Tibial artery (tissue), 4 donors: ENCODE results near the gene KNDC1.

Source experiments
- DNase-seq, 2 donors: peaks; one replicate each; pipeline ENCODE4 v3.0.0-alpha.2; 2019
- H3K27ac ChIP-seq, 2 donors: fragments of 200-600 bp; sonication (generic) in 1 of 2; 1 replicate in 1 of 2; 2 replicates in 1 of 2; pipeline ENCODE4 v1.5.1; 2018 to 2019; ENCODE audit warnings: mild to moderate bottlenecking in 1 of 2
- H3K27me3 ChIP-seq, 2 donors: fragments of 200-600 bp; sonication (generic) in 1 of 2; one replicate each; pipeline versions ENCODE4 v1.5.1 to v1.6.0; 2016 to 2019
- H3K36me3 ChIP-seq, 3 donors: fragments of 200-600 bp; sonication (generic) in 2 of 3; one replicate each; pipeline ENCODE4 v1.5.1; 2016 to 2019; ENCODE audit warnings: mild to moderate bottlenecking in 2 of 3
- H3K4me1 ChIP-seq, 4 donors: fragments of 200-600 bp; sonication (generic) in 2 of 4; 1 replicate in 3 of 4; 2 replicates in 1 of 4; pipeline ENCODE4 v1.5.1; 2016 to 2019
- H3K4me3 ChIP-seq, 2 donors: fragments of 200-600 bp; sonication (generic) in 1 of 2; 1 replicate in 1 of 2; 2 replicates in 1 of 2; pipeline ENCODE4 v1.5.1; 2018 to 2019; ENCODE audit warnings: mild to moderate bottlenecking in 2 of 2
- H3K9me3 ChIP-seq, 3 donors: fragments of 200-600 bp; sonication (generic) in 1 of 3; one replicate each; pipeline ENCODE4 v1.5.1; 2016 to 2019
- CTCF ChIP-seq, 2 experiments: fragments of 200-600 bp in 1 of 2; fragments of 450-650 bp in 1 of 2; IDR thresholded peaks; one replicate each; pipeline ENCODE4 v1.5.1; 2017 to 2019; ENCODE audit warnings: antibody characterized with exemption in 2 of 2, mild to moderate bottlenecking in 1 of 2, moderate library complexity in 1 of 2
- intact Hi-C: fragments of 100-400 bp; cut with DNase I; formaldehyde crosslinking; loops from one replicate; pipeline ENCODE4 v1.15.0; 2023; ENCODE audit warnings: low total_unique reads

KNDC1 gene

GRCh38 chr10:133209641-133210040, 49.6 kb downstream of the KNDC1 start:
- intact Hi-C loops, result no loop called here
- no peaks in the 10 kb centered on the region for H3K4me1 ChIP-seq
- no peak overlapping the region for H3K27ac ChIP-seq
- no peak for TF ChIP-seq CTCF (IDR thresholded peaks at IDR 0.05)
- peaks cover 0 to 40% of the 10 kb centered on the region in 2 donors for H3K27me3 ChIP-seq
- H3K36me3 ChIP-seq, result no peaks in the 10 kb centered on the region
- no peak overlapping the region for H3K4me3 ChIP-seq
- DNase-seq, result no peak
- H3K9me3 ChIP-seq, result no peaks in the 10 kb centered on the region

- DNase-seq, result no peak
- intact Hi-C loops, result no loop called here
Measured at GRCh38 chr10:133210398-133211140, 50.5 kb downstream of the KNDC1 start.

GRCh38 chr10:133211141-133211830, 51.3 kb downstream of the KNDC1 start:
- peaks cover 0 to 42% of the 10 kb centered on the region in 2 donors for H3K27me3 ChIP-seq
- no peak overlapping the region for H3K4me3 ChIP-seq
- H3K4me1 ChIP-seq, result no peaks in the 10 kb centered on the region
- H3K36me3 ChIP-seq, result no peaks in the 10 kb centered on the region
- H3K27ac ChIP-seq, result no peak overlapping the region
- H3K9me3 ChIP-seq, result no peaks in the 10 kb centered on the region
- DNase-seq, result no peak
- intact Hi-C loops, result no loop called here
- TF ChIP-seq CTCF (IDR thresholded peaks at IDR 0.05), result no peak

More at GRCh38 chr10:133210398-133211140, 50.5 kb downstream of the KNDC1 start:
- Histone ChIP-seq H3K4me3 (no peak overlapping the region), H3K4me1 (no peaks in the 10 kb centered on the region), H3K27me3 (peaks cover 0 to 45% of the 10 kb centered on the region in 2 donors), H3K36me3 (no peaks in the 10 kb centered on the region), H3K27ac (no peak overlapping the region), H3K9me3 (no peaks in the 10 kb centered on the region)
- no peak for TF ChIP-seq CTCF (IDR thresholded peaks at IDR 0.05)

GRCh38 chr10:133211959-133212852, 52.2 kb downstream of the KNDC1 start:
- intact Hi-C loops, result no loop called here
- Histone ChIP-seq H3K4me1 (no peaks in the 10 kb centered on the region), H3K4me3 (no peak overlapping the region), H3K27me3 (peaks cover 0 to 34% of the 10 kb centered on the region in 2 donors), H3K9me3 (no peaks in the 10 kb centered on the region), H3K36me3 (no peaks in the 10 kb centered on the region), H3K27ac (no peak overlapping the region)
- no peak for DNase-seq
- no peak for TF ChIP-seq CTCF (IDR thresholded peaks at IDR 0.05)

GRCh38 chr10:133212853-133213494, 53.0 kb downstream of the KNDC1 start:
- DNase-seq, result no peak
- Histone ChIP-seq H3K36me3 (no peaks in the 10 kb centered on the region), H3K9me3 (no peaks in the 10 kb centered on the region), H3K27ac (no peak overlapping the region), H3K27me3 (peaks cover 0 to 33% of the 10 kb centered on the region in 2 donors), H3K4me3 (no peak overlapping the region), H3K4me1 (no peaks in the 10 kb centered on the region)
- TF ChIP-seq CTCF (IDR thresholded peaks at IDR 0.05), result no peak
- intact Hi-C loops, result no loop called here
